Keratinocyte (primary cell): ENCODE measurements around the gene NDUFS7.

Source experiments
- EZH2 ChIP-seq: IDR thresholded peaks from one replicate; pipeline ENCODE4 v1.6.1; 2012; ENCODE audit warnings: inconsistent platforms, mild to moderate bottlenecking, low read length, moderate library complexity
- TF ChIP-seq, protein P1 (sequence below), 3 experiments: IDR thresholded peaks in 1 of 3; conservative IDR thresholded peaks in 1 of 3; optimal IDR thresholded peaks in 1 of 3; 2 replicates in 2 of 3; 3 replicates in 1 of 3; pipeline versions ENCODE3 to v1.5.1; 2011; ENCODE audit warnings: low read length in 3 of 3, mild to moderate bottlenecking in 3 of 3, moderate library complexity in 2 of 3, control low read depth in 1 of 3, inconsistent platforms in 1 of 3; ENCODE audit not compliant: insufficient read depth in 2 of 3; ENCODE audit errors: extremely low read depth in 1 of 3

DNA sequence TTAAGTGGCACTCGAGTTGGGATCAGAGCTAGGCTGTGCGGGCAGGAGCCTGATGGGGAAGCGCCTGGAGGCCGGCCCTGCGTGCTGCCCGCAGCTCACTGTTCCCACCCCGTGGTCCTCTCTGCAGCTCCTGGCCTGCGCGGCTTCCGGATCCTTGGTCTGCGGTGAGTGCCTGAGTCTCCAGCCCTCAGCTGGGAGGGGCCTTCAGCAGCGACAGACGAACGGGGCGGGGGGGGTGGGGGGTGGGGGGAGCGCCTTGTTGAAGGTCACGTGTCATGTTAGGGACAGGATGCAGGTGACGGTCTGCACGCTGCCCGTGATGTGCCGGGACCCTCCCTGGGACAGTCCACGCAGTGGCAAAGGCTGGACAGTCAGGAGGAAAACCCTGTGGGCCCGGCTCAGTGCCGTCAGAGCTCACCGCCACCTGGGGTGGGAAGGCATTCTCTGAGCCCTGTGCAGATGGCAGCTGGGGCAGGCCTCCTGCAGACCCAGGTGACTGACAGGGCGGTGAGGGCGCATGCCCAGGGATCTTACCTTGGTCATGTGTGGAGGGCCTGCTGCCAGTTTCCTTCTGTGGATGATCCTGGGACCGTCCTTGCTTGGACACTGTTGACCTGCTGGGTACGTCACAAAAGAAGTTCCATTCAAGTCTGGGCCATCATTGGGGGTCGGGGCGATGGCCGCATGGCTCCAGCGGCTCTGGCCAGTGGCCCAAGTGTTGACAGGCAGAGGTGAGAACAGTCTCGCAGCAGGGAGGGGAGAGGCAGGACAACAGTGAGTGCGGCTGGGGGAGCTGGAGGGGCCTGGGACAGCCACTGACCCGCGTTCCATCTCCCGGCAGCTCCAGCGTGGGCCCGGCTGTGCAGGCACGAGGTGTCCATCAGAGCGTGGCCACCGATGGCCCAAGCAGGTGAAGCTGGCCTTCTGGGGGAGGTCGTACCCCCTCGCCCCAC lies 4.3 kb downstream of the NDUFS7 start:
- TF ChIP-seq EZH2: no peak
- TF ChIP-seq, protein P1, sequence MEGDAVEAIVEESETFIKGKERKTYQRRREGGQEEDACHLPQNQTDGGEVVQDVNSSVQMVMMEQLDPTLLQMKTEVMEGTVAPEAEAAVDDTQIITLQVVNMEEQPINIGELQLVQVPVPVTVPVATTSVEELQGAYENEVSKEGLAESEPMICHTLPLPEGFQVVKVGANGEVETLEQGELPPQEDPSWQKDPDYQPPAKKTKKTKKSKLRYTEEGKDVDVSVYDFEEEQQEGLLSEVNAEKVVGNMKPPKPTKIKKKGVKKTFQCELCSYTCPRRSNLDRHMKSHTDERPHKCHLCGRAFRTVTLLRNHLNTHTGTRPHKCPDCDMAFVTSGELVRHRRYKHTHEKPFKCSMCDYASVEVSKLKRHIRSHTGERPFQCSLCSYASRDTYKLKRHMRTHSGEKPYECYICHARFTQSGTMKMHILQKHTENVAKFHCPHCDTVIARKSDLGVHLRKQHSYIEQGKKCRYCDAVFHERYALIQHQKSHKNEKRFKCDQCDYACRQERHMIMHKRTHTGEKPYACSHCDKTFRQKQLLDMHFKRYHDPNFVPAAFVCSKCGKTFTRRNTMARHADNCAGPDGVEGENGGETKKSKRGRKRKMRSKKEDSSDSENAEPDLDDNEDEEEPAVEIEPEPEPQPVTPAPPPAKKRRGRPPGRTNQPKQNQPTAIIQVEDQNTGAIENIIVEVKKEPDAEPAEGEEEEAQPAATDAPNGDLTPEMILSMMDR (optimal IDR thresholded peaks at IDR 0.05 in 1 of 3, IDR thresholded peaks at IDR 0.05 in 1 of 3, conservative IDR thresholded peaks at IDR 0.05 in 1 of 3; ENCODE audit: extremely low read depth in 1 of 3, insufficient read depth in 2 of 3, low read length in 3 of 3): no peak
